HG03159 (cell line): Measurements from ENCODE around the gene SLC36A3.
A peak's percentile ranks its signal among the peaks of the same experiment; 100 is the strongest.
"Not testable (repeated sequence)": the region's sequence is repeated elsewhere in the genome, so short reads cannot be mapped to it uniquely, and the experiment has no call there.

Experiments
- ATAC-seq: cut with Tn5 transposase; IDR thresholded peaks from one replicate; pipeline ENCODE4 v1.9.1; 2021; ENCODE audit warnings: mild to moderate bottlenecking, moderate library complexity; ENCODE audit not compliant: unreplicated experiment

SLC36A3 gene

DNA sequence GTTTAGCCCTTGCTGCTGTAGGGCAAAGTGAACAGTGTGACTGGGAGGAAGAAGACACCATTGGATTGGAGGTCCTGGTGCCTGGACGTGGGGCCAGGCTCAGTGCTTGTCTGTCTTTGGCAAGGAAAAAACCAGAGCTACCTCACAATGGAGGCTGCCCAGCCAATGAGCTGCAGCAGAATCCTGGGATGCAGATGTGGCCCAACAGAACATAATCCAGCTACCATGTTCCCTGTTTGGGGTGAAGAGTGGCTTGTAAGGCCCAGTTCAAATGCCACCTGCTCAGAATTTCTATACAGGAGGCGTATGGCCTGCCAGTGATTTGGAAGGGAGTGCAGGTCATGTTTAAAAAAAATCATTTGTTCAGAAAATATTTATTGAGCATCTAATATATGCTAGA, at the start of gene SLC36A3:
Gene SLC36A3 (minus strand): TSS at position 101 of the 400 bp plus-strand sequence. CDS start 412 bp downstream, outside the sequence.
- ATAC-seq = no peak

DNA sequence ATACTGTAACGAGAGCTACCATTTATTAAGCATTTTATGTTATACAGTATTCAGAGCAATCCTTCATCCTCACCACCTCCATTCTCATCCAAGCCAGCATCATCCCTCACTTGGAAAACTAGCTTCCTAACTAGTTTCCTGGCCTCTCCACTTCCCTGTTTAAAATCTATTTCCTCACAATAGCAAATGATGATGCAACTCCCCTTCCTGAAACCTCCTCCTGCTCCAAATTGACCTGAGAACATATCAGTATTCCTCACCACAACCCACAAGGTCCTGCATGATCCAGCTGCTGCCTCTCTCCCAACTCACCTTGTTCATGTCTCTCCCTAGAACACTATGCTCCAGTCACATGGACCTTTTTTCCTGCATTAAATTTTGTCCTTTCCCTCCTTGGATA, 48.1 kb upstream of the SLC36A3 start:
- ATAC-seq = no peak

GRCh38 chr5:151348789-151349188, 45.2 kb upstream of the SLC36A3 start:
- ATAC-seq = no peak

DNA sequence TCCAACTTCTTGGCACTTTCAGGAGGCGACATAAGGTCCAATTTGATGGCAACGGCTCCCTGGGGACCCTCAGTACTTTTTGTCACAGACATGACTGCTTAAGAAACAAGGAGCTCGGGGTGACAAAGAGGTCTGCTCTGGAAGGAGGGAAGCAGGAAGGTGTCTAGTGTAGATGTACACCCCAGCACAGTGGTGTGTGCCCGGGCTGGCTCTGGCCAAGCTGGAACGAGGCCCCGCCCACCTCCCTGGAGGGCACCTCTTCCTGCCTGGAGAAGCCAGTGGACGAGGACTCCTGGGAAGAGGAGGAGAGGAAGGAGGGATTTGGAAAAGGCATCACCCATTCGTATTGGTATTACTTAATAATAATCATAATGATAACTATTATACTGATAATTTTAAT, 43.8 kb upstream of the SLC36A3 start, which contains the start of gene SLC36A2:
Gene SLC36A2 (minus strand): TSS at position 191 of the 400 bp plus-strand sequence. CDS start 99 bp downstream, at position 92.
- ATAC-seq = no peak

GRCh38 chr5:151345808-151346478, 42.4 kb upstream of the SLC36A3 start:
- no peak for ATAC-seq

GRCh38 chr5:151345187-151345807, 41.7 kb upstream of the SLC36A3 start:
- ATAC-seq = no peak

GRCh38 chr5:151344088-151344487, 40.5 kb upstream of the SLC36A3 start:
- ATAC-seq = no peak

GRCh38 chr5:151340004-151340403, 36.4 kb upstream of the SLC36A3 start:
- ATAC-seq = no peak

DNA sequence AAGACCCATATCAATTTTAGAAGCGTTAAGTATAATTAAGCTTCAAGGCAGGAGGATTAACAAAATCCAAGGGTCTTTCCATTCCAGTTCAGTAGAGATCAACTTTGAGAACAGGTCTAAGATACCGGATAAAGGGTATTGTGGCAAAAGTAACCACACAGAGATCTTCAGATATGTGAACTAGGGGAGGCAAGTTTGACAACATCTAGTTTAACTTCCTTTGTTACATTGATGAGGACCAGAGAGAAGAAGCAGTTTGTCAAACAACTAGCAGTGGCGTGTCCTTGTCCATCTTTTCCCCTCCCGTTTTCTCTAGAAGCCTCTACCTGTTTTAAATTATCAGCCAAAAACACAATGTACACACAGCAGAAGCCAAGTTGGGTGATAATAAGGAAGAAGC, 35.2 kb upstream of the SLC36A3 start:
- no peak for ATAC-seq

DNA sequence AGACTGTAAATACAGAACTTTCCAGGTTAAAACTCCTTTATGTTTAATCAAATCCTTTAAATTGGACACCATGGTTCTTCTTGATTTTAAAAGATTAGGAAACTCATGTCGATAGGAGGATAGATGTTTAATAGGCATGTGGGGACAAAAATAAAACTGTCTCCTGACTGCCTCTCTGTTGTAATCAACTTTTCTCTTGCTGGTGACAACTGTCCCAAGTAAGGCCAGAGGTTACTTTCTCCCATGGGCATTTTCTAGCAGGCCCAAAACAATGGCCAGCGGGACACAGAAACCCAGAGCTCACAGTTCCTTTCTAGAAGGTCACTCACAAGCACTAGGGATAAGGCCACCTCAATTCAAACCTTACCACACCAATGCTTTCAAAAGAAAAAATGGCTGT, 29.3 kb upstream of the SLC36A3 start:
- ATAC-seq = no peak

- ATAC-seq = peak; percentile 50
Observed at GRCh38 chr5:151328734-151329133, 25.2 kb upstream of the SLC36A3 start.

GRCh38 chr5:151327585-151327984, 24.0 kb upstream of the SLC36A3 start:
- no peak for ATAC-seq

- ATAC-seq = no peak
Observed at GRCh38 chr5:151326266-151326665, 22.7 kb upstream of the SLC36A3 start.

- no peak for ATAC-seq
Observed at GRCh38 chr5:151320481-151320880, 16.9 kb upstream of the SLC36A3 start.

GRCh38 chr5:151318850-151319732, 15.5 kb upstream of the SLC36A3 start:
- peak; percentile 51 for ATAC-seq

- no peak for ATAC-seq
Observed at GRCh38 chr5:151317871-151318270, 14.3 kb upstream of the SLC36A3 start.

DNA sequence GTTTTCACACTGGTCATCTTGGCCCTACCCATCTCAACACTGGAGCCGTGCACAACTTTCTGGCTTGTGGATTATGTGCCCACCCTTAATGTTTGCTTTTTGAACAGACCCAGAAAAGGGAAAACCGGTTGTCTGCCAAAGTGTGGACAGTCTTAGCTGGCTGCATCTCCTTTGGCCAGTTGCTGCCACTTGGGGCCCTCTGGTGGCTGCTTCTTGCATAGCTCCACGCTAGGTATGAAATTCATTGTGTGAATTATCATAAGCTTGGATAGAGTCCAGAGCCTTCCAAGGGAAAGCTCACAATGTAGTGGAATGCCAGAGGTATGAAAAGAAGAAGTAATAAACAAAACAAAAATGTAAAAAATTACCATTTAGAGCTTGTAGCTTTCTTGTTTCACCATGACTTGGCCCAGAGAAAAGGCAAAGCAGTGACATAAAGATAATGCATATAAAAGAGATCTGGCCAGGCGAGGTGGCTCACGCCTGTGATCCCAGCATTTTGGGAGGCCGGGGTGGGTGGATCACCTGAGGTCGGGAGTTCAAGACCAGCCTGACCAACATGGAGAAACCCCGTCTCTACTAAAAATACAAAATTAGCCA, 12.5 kb upstream of the SLC36A3 start:
- peak; percentile 79 for ATAC-seq

- no peak for ATAC-seq
Observed at GRCh38 chr5:151313357-151313756, 9.8 kb upstream of the SLC36A3 start.

GRCh38 chr5:151312756-151313324, 9.3 kb upstream of the SLC36A3 start:
- ATAC-seq = no peak

DNA sequence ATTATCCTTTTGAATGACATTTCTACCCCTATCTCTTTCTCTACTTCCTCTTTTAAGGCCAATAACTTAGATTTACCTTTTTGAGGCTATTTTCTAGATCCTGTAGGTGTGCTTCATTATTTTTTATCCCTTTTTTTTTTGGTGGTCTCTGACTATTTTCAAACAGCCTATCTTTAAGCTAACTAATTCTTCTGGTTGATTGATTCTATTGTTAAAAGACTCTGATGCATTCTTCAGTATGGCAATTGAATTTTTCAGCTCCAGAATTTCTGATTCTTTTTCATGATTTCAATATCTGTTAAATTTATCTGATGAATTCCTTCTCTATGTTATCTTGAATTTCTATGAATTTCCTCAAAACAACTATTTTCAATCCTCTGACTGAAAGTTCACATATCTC, 7.4 kb upstream of the SLC36A3 start:
- no peak for ATAC-seq

- ATAC-seq = not testable (repeated sequence)
Observed at GRCh38 chr5:151309821-151310220, 6.3 kb upstream of the SLC36A3 start.
